Retinal pigment epithelial cell (primary cell): Measurements from ENCODE around the gene BAIAP2.

Experiments
- DNase-seq: peaks from one replicate; pipeline ENCODE4 v3.0.0-alpha.2; 2010; ENCODE audit warnings: low read depth
- H3K4me3 ChIP-seq: 2 replicates; pipeline ENCODE4 v1.5.1; 2011; ENCODE audit warnings: mild to moderate bottlenecking, low read length, control low read depth, moderate library complexity
- TF ChIP-seq, protein P1 (sequence below): conservative IDR thresholded peaks from 2 replicates; pipeline ENCODE4 v1.5.1; 2011; ENCODE audit warnings: low read depth, low read length, control low read depth, inconsistent platforms

The BAIAP2 gene

DNA sequence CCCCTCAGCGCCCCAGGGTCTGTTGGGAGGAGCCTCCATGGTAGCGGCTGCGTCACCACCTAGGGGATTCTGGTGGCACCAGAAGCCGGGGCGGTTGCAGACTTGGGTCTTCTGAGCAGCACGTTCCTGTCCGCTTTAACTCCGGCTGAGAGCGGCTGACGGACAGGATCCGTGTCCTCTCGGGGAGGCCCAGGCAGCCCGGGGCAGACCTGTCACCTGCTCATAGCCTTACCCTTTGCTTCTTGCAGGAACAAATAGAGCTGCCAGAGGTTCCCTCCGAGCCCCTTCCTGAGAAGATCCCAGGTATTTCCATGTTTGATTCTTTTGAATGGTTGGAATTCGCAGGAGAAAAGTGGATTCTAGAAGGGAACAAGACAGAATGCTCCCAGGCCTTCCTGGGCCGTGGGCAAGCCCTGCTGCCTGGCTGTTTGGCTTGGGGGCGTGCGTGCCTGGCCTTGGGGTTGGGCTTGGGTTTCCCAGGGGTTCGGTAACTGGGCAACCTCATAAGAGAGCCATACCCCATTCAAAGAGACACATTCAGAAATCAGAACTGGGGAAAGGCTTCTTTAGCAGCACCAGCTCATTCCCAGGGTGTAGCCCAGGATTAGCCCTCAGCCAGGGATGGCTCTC is 36.7 kb upstream of the BAIAP2 start:
- TF ChIP-seq, protein P1, sequence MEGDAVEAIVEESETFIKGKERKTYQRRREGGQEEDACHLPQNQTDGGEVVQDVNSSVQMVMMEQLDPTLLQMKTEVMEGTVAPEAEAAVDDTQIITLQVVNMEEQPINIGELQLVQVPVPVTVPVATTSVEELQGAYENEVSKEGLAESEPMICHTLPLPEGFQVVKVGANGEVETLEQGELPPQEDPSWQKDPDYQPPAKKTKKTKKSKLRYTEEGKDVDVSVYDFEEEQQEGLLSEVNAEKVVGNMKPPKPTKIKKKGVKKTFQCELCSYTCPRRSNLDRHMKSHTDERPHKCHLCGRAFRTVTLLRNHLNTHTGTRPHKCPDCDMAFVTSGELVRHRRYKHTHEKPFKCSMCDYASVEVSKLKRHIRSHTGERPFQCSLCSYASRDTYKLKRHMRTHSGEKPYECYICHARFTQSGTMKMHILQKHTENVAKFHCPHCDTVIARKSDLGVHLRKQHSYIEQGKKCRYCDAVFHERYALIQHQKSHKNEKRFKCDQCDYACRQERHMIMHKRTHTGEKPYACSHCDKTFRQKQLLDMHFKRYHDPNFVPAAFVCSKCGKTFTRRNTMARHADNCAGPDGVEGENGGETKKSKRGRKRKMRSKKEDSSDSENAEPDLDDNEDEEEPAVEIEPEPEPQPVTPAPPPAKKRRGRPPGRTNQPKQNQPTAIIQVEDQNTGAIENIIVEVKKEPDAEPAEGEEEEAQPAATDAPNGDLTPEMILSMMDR, result no peak
- H3K4me3 ChIP-seq, result no peak overlapping the region
- DNase-seq, result no peak

DNA sequence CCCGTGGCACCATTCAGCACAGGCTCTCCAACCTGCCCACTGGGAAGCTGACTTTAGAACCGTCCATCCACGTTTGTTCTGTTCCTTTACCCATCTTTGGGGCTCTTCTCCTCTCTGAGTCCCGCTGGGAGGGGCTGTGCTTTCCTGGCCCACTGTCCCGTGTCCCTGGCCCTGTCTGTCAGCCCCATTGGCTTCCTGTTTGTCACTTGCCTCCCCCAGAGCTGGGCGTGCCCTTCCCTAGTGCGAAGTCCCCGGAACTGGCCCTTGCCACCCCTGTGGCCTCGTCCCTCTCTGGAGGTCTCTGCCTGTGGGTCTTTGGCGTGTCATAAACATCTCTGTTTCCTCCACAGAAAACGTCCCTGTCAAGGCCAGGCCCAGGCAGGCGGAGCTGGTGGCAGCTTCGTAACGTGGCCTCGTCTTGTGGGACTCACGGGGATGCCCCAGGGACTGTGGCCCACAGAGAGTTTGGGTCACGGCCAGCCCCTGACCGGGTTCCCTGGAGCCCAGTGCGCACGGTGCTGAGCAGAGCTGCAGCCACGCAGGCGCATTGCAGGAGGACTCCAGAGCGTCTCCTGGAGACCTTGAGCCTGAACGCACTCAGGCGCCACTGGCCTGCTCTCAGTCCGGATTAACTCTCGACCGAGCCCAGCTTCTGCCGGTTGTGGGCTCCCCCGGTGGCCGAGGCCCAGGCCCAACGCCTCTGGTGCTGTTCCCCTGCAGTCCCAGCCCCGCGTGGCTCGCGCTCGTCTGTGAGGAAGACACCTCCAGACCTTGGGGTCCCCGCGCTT is 36.0 kb upstream of the BAIAP2 start:
- H3K4me3 ChIP-seq, result no peak overlapping the region
- no peak for DNase-seq
- TF ChIP-seq, protein P1, result no peak

DNA sequence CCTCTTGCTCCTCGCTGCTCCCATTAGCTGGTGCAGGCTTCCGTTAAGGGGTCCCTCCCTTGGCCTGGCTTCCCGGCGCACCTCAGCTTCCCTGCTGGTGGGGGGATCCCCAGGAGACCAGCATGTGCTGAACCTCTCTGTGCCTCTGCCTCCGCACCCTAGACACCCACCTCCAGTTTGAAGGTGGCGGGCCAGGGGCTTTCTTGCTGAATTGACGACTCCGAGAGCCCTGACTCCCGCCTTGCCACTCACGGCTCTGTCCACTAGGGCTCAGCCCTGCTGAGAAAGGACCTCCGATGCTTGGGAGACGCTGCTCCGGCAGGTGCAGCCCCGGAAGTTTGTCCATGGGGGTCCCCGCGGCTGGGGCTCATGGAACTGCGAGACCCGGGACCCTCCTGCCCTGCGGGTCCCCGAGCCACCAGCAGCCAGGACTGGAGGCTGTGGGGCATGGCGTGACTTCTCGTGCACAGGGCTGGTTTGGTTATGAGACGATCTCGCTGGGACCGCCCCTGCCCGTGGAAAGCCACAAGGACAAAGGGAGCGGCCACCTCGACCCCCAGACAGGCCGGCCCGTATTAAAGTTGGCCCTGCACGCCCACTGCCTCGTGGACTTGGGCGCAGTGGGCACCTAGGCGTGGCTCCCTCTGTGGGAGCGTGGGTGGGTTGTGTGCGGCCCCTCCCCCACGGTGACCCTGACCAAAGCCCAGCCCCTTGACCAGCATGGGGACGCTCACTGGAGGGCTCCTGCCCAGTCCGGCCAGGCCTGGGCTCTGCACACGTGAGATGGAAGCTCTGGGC is 35.2 kb upstream of the BAIAP2 start:
- DNase-seq, result no peak
- TF ChIP-seq, protein P1, result no peak
- H3K4me3 ChIP-seq, result no peak overlapping the region

DNA sequence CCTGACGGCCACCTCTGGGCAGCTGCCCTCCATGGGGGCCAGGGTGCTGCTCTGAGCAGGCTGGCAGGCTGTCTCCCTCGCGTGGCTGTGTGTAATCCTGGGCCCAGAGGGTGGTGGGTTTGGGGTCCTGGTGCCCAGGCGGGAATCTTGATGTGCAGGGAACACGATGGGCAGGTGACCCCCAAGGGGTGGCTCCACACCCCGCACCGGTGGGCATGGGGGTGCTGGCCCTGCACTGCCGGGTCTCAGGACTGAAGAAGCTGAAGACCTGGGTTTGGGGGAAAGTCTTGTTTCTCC is 34.7 kb upstream of the BAIAP2 start:
- TF ChIP-seq, protein P1, result no peak
- no peak for DNase-seq
- H3K4me3 ChIP-seq, result no peak overlapping the region

DNA sequence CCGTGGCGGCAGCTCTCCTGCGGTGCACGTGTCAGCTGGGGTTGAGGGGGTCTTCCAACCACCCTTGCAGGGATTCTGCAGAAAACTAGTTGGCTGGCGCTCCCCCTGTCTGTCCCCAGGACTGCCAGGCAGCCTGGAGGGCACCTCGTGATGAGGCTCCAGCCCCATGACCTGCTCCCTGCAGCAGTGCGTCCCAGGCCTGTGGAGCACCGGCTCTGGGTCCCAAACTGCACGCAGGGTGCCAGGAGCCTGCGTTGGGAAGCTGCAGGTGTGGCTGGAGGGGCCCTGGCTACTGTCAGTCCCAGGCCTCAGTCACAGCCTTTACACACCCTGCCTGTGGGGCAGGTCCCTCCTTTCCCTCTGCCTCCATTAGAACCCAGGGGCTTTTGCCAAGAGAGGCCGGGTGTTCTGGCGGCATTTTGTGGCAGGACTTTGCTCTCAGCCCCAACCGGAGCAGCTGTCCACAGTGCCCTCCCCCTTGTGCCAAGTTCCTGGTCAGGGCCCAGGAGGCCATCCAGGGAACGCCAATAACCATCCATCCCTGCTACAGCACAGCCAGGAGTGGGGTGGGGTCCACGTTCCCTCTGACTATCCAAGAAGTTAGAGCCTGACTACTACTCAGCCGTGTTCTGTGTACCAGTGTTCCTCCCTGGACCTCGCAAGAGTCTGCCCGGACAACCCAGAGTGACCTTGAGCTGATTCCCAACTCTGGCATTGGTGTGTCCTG is 34.2 kb upstream of the BAIAP2 start:
- no peak overlapping the region for H3K4me3 ChIP-seq
- TF ChIP-seq, protein P1, result no peak
- no peak for DNase-seq

DNA sequence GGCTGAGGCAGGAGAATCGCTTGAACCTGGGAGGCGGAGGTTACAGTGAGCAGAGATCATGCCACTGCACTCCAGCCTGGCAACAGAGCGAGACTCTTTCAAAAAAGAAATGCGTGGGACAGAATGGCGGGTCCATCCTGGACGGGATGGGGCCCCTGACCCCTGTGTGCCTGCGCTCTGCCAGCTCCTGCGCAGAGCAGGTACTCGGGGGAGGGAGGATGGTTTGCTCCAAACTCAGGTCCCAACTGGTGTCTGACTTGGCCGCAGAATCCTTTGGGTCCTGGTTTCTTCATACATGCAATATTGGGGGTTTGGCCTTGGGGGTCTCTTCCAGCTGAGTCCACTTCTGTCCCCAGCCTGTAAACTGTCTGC is 33.0 kb upstream of the BAIAP2 start:
- DNase-seq, result no peak
- TF ChIP-seq, protein P1, result no peak
- H3K4me3 ChIP-seq, result no peak overlapping the region
